ENCODE results near the gene MMP7.
"Not testable (repeated sequence)": the region's sequence is repeated elsewhere in the genome, so short reads cannot be mapped to it uniquely, and the experiment has no call there.

The MMP7 gene

DNA sequence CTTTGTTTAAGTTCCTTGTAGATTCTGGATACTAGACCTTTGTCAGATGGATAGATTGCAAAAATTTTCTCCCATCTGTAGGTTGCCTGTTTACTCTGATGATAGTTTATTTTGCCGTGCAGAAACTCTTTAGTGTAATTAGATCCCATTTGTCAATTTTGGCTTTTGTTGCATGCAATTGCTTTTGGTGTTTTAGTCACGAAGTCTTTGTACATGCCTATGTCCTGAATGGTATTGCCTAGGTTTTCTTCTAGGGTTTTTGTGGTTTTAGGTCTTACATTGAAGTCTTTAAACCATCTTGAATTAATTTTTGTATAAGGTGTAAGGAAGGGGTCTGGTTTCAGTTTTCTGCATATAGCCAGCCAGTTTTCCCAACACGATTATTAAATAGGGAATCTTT, 27.7 kb downstream of the MMP7 start:
- H2AK5ac ChIP-seq (ENCODE audit: low read length); H2AFZ ChIP-seq (ENCODE audit: insufficient read depth, low read length, poor library complexity); H4K91ac ChIP-seq (ENCODE audit: low read depth, low read length); H3K4me1 ChIP-seq (ENCODE audit: control insufficient read depth in 1 of 2, insufficient read depth in 2 of 2, low read length in 2 of 2); H3K9ac ChIP-seq (ENCODE audit: low read length); H3K79me2 ChIP-seq (ENCODE audit: control insufficient read depth, insufficient read depth, low read length, poor library complexity); H3K23ac ChIP-seq (ENCODE audit: low read length); H3K27me3 ChIP-seq (ENCODE audit: insufficient read depth, low read length); H3K79me1 ChIP-seq (ENCODE audit: low read length); H3K4me3 ChIP-seq (ENCODE audit: low read depth, low read length); H3K14ac ChIP-seq (ENCODE audit: low read length); H4K12ac ChIP-seq (ENCODE audit: low read depth, low read length); DNase-seq; H3K18ac ChIP-seq (ENCODE audit: low read length); H4K8ac ChIP-seq (ENCODE audit: low read depth, low read length); H2BK120ac ChIP-seq (ENCODE audit: insufficient read depth, low read length, poor library complexity); H2BK12ac ChIP-seq (ENCODE audit: low read length); H2BK5ac ChIP-seq (ENCODE audit: low read depth, low read length, poor library complexity); H3K4ac ChIP-seq (ENCODE audit: low read depth, low read length); H3K4me2 ChIP-seq (ENCODE audit: low read length); H3K27ac ChIP-seq (ENCODE audit: low read depth, low read length); H3K9me3 ChIP-seq (ENCODE audit: insufficient read depth, low read depth, low read length); H3K36me3 ChIP-seq (ENCODE audit: control insufficient read depth in 1 of 2, insufficient read depth in 2 of 2, low read length in 2 of 2): not testable (repeated sequence)
- WGBS (ENCODE audit: extremely low coverage, insufficient coverage, insufficient read length): no CpG with 5 or more reads among the region's 3 CpGs

DNA sequence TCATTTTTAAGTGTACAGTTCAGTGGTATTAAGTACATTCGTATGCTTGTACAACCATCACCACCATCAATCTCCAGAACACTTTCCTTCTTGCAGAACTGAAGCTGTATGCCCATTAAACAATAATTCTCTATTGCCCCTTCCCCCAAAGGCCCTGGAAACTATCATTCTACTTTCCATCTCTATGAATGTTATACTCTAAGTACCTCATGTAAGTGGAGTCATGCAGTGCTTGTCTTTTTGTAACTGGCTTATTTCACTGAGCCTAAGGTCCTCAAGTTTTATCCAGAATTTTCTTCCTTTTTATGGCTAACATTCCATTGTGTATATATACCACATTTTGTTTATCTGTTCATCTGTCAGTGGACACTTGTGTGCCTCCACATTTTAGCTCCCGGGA, 29.7 kb downstream of the MMP7 start:
- Histone ChIP-seq H3K36me3 (ENCODE audit: control insufficient read depth in 1 of 2, insufficient read depth in 2 of 2, low read length in 2 of 2) (no peaks in the 10 kb centered on the region), H2BK120ac (ENCODE audit: insufficient read depth, low read length, poor library complexity) (no peak overlapping the region), H3K9ac (ENCODE audit: low read length) (no peak overlapping the region), H4K12ac (ENCODE audit: low read depth, low read length) (no peak overlapping the region), H3K18ac (ENCODE audit: low read length) (no peak overlapping the region), H3K4me2 (ENCODE audit: low read length) (no peak overlapping the region), H3K23ac (ENCODE audit: low read length) (no peak overlapping the region), H3K27ac (ENCODE audit: low read depth, low read length) (no peak overlapping the region), H3K4me3 (ENCODE audit: low read depth, low read length) (no peak overlapping the region), H3K9me3 (ENCODE audit: insufficient read depth, low read depth, low read length) (no peaks in the 10 kb centered on the region), H2AFZ (ENCODE audit: insufficient read depth, low read length, poor library complexity) (no peak overlapping the region), H3K27me3 (ENCODE audit: insufficient read depth, low read length) (no peaks in the 10 kb centered on the region), H3K4ac (ENCODE audit: low read depth, low read length) (no peak overlapping the region), H2BK5ac (ENCODE audit: low read depth, low read length, poor library complexity) (no peak overlapping the region), H3K4me1 (ENCODE audit: control insufficient read depth in 1 of 2, insufficient read depth in 2 of 2, low read length in 2 of 2) (no peaks in the 10 kb centered on the region), H3K79me1 (ENCODE audit: low read length) (no peaks in the 10 kb centered on the region), H3K79me2 (ENCODE audit: control insufficient read depth, insufficient read depth, low read length, poor library complexity) (no peaks in the 10 kb centered on the region), H4K91ac (ENCODE audit: low read depth, low read length) (no peak overlapping the region), H2BK12ac (ENCODE audit: low read length) (no peak overlapping the region), H3K14ac (ENCODE audit: low read length) (no peak overlapping the region), H4K8ac (ENCODE audit: low read depth, low read length) (no peak overlapping the region), H2AK5ac (ENCODE audit: low read length) (no peak overlapping the region)
- no CpG with 5 or more reads among the region's 2 CpGs for WGBS (ENCODE audit: extremely low coverage, insufficient coverage, insufficient read length)
- DNase-seq: no peak

DNA sequence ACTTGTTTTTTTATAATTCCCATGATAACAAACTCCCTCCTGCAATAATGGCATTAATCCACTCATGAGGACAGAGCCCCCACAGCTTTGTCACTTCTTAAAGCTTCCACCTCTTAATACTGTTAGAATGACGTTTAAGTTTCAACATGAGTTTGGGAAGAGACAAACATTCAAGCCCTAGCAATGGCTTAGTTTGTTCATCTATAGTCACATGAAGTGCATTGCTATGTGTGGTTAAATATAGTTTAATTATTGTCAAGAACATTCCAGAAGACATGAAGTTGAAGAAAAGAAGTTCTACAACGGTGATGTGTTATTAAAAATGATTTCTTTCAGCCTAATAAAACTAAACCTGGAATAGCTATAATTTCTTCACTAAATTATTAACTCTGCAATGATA, 30.6 kb downstream of the MMP7 start:
- H3K23ac ChIP-seq (ENCODE audit: low read length): no peak overlapping the region
- WGBS (ENCODE audit: extremely low coverage, insufficient coverage, insufficient read length): no CpG with 5 or more reads among the region's 2 CpGs
- H3K27me3 ChIP-seq (ENCODE audit: insufficient read depth, low read length): no peaks in the 10 kb centered on the region
- H4K91ac ChIP-seq (ENCODE audit: low read depth, low read length): no peak overlapping the region
- no peak overlapping the region for H3K4me3 ChIP-seq (ENCODE audit: low read depth, low read length)
- H3K79me2 ChIP-seq (ENCODE audit: control insufficient read depth, insufficient read depth, low read length, poor library complexity): no peaks in the 10 kb centered on the region
- no peak overlapping the region for H2BK5ac ChIP-seq (ENCODE audit: low read depth, low read length, poor library complexity)
- H4K8ac ChIP-seq (ENCODE audit: low read depth, low read length): no peak overlapping the region
- no peak overlapping the region for H2AK5ac ChIP-seq (ENCODE audit: low read length)
- no peak overlapping the region for H3K4me2 ChIP-seq (ENCODE audit: low read length)
- H2AFZ ChIP-seq (ENCODE audit: insufficient read depth, low read length, poor library complexity): no peak overlapping the region
- no peak overlapping the region for H4K12ac ChIP-seq (ENCODE audit: low read depth, low read length)
- H3K4ac ChIP-seq (ENCODE audit: low read depth, low read length): no peak overlapping the region
- H2BK120ac ChIP-seq (ENCODE audit: insufficient read depth, low read length, poor library complexity): no peak overlapping the region
- H3K18ac ChIP-seq (ENCODE audit: low read length): no peak overlapping the region
- H2BK12ac ChIP-seq (ENCODE audit: low read length): no peak overlapping the region
- no peak overlapping the region for H3K27ac ChIP-seq (ENCODE audit: low read depth, low read length)
- no peaks in the 10 kb centered on the region for H3K36me3 ChIP-seq (ENCODE audit: control insufficient read depth in 1 of 2, insufficient read depth in 2 of 2, low read length in 2 of 2)
- no peak for DNase-seq
- no peak overlapping the region for H3K14ac ChIP-seq (ENCODE audit: low read length)
- no peaks in the 10 kb centered on the region for H3K4me1 ChIP-seq (ENCODE audit: control insufficient read depth in 1 of 2, insufficient read depth in 2 of 2, low read length in 2 of 2)
- H3K79me1 ChIP-seq (ENCODE audit: low read length): no peaks in the 10 kb centered on the region
- no peak overlapping the region for H3K9ac ChIP-seq (ENCODE audit: low read length)
- H3K9me3 ChIP-seq (ENCODE audit: insufficient read depth, low read depth, low read length): no peaks in the 10 kb centered on the region

DNA sequence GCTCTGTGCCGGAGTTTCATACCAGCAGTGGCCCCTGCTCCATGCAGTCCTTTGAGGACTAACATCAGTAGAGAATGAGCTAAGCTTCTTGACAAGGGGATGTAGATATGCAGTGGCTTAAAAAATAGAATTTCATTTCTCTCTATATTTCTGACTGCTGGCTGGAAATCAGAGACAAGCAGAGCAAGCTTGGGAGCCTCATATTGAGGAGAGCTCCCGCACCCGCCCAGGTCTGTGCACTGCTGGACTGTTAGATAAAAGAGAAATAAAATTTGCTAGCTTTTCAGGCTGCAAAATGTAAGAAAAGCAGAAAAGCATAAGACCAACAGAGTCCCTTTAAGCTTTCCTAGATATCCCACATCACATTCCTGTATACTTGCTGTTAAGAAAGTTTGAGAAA, 31.4 kb downstream of the MMP7 start:
- Histone ChIP-seq H2BK12ac (ENCODE audit: low read length) (no peak overlapping the region), H3K23ac (ENCODE audit: low read length) (no peak overlapping the region), H2AK5ac (ENCODE audit: low read length) (no peak overlapping the region), H3K18ac (ENCODE audit: low read length) (no peak overlapping the region), H3K27ac (ENCODE audit: low read depth, low read length) (no peak overlapping the region), H3K4me3 (ENCODE audit: low read depth, low read length) (no peak overlapping the region), H3K79me2 (ENCODE audit: control insufficient read depth, insufficient read depth, low read length, poor library complexity) (no peaks in the 10 kb centered on the region), H3K4ac (ENCODE audit: low read depth, low read length) (no peak overlapping the region), H3K4me2 (ENCODE audit: low read length) (no peak overlapping the region), H3K27me3 (ENCODE audit: insufficient read depth, low read length) (no peaks in the 10 kb centered on the region), H3K9ac (ENCODE audit: low read length) (no peak overlapping the region), H2BK120ac (ENCODE audit: insufficient read depth, low read length, poor library complexity) (no peak overlapping the region), H4K91ac (ENCODE audit: low read depth, low read length) (no peak overlapping the region), H3K4me1 (ENCODE audit: control insufficient read depth in 1 of 2, insufficient read depth in 2 of 2, low read length in 2 of 2) (no peaks in the 10 kb centered on the region), H2BK5ac (ENCODE audit: low read depth, low read length, poor library complexity) (no peak overlapping the region), H4K12ac (ENCODE audit: low read depth, low read length) (no peak overlapping the region), H2AFZ (ENCODE audit: insufficient read depth, low read length, poor library complexity) (no peak overlapping the region), H3K14ac (ENCODE audit: low read length) (no peak overlapping the region), H4K8ac (ENCODE audit: low read depth, low read length) (no peak overlapping the region), H3K9me3 (ENCODE audit: insufficient read depth, low read depth, low read length) (no peaks in the 10 kb centered on the region), H3K79me1 (ENCODE audit: low read length) (no peaks in the 10 kb centered on the region), H3K36me3 (ENCODE audit: control insufficient read depth in 1 of 2, insufficient read depth in 2 of 2, low read length in 2 of 2) (no peaks in the 10 kb centered on the region)
- DNase-seq: no peak
- no CpG with 5 or more reads among the region's 3 CpGs for WGBS (ENCODE audit: extremely low coverage, insufficient coverage, insufficient read length)
